HG02981 (cell line): ENCODE data around the gene SORBS1.

ENCODE experiments used
- ATAC-seq: cut with Tn5 transposase; IDR thresholded peaks from one replicate; pipeline ENCODE4 v1.9.1; 2021; ENCODE audit warnings: mild to moderate bottlenecking, moderate library complexity; ENCODE audit not compliant: unreplicated experiment

The SORBS1 gene

GRCh38 chr10:95442341-95442740 lies 118.8 kb downstream of the SORBS1 start:
- ATAC-seq: no peak

GRCh38 chr10:95441547-95441923 lies 119.6 kb downstream of the SORBS1 start:
- ATAC-seq: peak; percentile 11

- peak; percentile 85 for ATAC-seq
Observed at GRCh38 chr10:95440756-95441546, 120.2 kb downstream of the SORBS1 start.

- ATAC-seq: no peak
Observed at GRCh38 chr10:95440038-95440725, 121.0 kb downstream of the SORBS1 start.

DNA sequence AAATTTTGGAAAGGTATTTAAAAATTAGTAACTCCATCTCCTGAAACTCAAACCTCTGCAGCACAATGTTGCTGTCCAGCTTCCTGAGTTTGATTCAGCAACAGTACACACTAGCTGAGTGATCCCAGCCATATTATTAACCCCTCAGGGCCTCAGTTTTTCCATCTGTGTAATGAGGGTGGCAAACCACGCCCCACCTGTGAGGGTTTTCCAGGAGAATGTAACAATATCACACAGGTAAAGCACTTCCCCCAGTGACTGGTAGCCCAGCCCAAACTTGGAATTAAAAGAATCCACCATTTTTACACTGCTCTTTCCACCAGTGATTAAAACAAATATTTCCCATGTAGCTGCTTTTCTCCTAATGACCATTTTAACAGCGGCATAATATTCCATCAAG lies 122.4 kb downstream of the SORBS1 start:
- ATAC-seq: no peak

GRCh38 chr10:95437669-95438068 lies 123.5 kb downstream of the SORBS1 start:
- ATAC-seq: no peak

DNA sequence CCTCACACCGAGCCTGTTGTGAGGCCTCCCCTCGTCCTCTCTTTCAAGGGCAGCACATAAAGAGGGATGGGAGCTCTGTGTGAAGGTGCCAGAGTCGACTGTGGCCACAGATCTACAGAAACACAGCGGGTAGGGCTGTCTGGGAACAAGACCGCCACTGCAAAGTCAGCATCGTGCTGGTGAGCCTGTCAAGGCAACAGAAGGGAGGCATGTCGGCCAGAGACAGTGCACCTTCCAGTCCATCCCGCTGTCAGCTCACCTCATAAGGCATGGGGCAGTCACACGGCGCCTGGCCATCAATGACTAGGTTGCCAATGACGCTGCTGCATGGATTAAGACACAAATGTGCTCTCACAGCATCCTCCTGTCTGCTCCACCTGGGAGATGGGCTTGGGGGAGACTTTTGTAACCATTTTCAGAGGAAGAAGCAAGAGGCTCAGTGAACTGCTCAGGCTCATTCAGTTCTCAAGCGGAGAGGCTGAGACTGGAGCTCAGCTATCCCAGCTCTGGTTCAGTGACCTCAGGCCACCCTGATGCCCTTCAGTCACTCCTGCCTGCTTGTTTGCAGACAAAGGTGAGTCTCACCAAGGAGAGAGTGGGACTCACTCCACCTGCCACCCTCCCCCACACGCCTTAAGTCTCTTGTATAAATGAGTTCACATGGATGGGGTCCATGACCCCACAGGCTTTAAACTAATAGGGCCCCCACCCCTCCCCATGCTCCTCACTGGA lies 125.5 kb downstream of the SORBS1 start:
- no peak for ATAC-seq

- ATAC-seq: no peak
Observed at GRCh38 chr10:95434583-95434982, 126.6 kb downstream of the SORBS1 start.

GRCh38 chr10:95431900-95432342 lies 129.2 kb downstream of the SORBS1 start:
- peak; percentile 73 for ATAC-seq

DNA sequence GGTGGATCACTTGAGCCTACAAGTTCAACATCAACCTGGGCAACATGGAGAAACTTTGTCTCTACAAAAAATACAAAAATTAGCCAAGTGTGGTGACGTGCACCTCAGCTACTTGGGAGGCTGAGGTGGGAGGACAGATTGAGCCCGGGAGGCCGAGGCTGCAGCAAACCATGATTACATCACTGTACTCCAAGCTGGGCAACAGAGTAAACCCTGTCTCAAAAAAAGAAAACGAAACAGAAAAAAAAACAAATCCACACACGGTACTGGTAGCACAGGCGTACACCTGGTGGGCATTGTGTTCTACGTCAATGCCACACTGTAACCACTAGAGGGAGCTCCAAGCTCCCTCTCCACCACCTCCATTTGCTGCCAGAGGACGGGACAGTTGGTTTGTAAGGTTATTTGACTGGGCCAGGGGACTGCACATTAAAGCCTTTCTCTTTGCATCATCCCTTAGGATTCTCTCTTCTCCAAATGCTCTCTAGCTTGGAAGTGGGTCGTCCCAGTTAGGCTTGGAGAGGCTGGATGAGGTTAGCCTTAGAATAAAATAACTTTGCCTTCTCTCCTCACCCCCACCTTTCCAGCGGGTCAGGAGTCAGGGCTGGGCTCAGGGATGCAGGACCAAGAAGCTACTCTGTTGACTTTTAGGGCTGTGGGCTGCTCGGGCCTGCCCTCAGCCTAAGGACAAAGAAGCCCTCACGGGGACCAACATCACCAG lies 130.8 kb downstream of the SORBS1 start:
- peak; percentile 75 for ATAC-seq

GRCh38 chr10:95429639-95430038 lies 131.5 kb downstream of the SORBS1 start:
- no peak for ATAC-seq

- ATAC-seq: no peak
Observed at GRCh38 chr10:95428701-95429100, 132.5 kb downstream of the SORBS1 start.

DNA sequence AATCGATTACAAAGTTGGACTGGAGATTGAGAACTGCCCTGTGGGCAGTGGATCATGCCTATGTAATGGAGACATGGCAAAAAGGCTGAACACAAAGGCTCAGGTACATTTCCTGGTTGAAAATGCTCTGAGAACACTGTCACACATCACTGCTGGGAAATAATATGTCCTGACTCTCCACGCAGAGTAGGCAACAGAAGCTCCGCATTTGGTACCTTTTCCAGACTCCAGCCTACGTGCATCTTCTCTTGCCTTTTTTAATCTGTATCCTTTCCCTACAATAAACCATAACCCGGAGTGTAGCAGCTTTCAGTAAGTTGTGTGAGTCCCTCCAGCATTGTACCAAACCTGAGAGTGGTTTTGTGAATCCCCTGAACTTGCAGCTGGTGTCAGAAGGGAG lies 134.7 kb downstream of the SORBS1 start:
- no peak for ATAC-seq

DNA sequence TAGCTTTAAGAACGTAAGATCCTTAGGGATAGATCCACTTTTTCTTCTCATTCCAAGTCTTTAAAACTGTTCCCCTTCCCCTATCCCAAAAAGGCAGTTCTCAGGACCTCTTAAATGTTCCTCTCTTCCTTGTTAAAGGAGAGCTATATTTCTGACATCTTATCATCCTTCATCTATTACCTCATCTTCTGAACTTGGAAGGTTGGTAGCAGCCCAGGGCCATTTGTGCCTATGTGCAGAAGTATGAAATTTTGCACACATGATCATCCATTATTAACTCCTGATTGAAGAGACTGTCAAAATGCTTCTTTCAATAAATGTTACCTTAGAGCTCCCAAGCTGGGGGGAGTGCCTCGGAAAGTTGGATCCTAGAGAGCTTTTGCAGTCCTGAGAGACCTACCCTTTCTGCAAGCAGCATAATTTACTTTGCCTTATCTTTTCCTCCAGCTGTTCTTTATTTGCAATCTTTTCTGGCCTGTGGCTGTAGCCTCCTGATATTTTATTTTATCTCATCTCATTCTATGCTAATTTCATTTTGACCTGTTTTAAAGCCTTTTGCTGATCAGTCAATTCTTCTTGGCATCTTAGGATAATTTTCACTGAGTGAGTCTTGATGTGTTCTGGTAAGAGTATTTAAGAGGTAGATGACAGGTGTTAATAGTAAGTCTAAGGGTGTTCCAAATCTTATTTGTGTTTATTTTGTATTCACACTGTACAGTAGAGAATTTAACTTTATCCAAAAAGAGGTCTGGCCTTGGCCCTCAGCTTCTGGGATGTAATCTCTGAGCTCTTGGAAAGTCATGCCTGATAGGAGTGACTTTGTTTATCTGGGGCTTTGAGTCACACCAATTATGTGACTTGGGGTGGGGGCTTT lies 135.3 kb downstream of the SORBS1 start:
- no peak for ATAC-seq

DNA sequence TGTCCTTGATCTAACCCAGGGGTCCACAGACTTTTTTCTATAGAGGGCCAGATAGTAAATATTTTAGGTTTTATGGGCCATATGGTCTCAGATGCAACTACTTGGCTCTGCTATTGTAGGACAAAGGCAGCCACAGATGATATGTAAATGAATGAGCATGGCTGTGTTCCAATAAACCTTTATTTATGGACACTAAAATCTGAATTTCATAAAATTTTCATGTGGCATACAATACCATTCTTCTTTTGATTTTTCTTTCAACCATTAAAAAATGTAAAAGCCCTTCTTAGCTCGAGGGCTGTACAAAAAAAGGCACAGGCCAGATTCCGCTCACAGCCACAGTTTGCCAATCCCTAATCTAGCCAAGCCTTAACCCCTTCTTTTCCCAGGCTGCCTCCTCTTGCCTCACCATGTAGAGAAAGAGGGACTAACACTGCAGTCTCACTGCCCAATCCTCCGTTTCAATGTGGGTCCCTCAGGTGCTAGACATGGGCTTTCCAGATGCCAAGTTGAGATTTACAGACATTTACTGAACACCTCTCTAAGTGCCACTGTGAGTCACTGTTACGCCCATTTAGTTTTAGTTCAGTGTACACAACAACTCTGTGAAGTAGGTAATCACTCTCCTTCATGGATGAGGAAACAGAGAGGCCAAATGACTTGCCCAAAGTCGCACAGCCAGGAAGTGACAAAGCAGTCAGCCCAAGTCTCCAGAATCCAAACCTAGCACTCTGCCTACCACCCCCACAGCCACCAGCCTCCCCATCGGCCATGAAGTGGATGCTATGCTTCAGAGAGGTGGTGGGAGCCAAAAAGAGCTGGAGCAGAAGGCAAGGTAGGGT lies 137.8 kb downstream of the SORBS1 start:
- no peak for ATAC-seq

- no peak for ATAC-seq
Observed at GRCh38 chr10:95422233-95422632, 138.9 kb downstream of the SORBS1 start.

- ATAC-seq: no peak
Observed at GRCh38 chr10:95421782-95422181, 139.4 kb downstream of the SORBS1 start.

- ATAC-seq: no peak
Observed at GRCh38 chr10:95419399-95419798, 141.8 kb downstream of the SORBS1 start.

- no peak for ATAC-seq
Observed at GRCh38 chr10:95416973-95417372, 144.2 kb downstream of the SORBS1 start.
